ENCODE measurements around the gene TPK1.

TPK1 gene

DNA sequence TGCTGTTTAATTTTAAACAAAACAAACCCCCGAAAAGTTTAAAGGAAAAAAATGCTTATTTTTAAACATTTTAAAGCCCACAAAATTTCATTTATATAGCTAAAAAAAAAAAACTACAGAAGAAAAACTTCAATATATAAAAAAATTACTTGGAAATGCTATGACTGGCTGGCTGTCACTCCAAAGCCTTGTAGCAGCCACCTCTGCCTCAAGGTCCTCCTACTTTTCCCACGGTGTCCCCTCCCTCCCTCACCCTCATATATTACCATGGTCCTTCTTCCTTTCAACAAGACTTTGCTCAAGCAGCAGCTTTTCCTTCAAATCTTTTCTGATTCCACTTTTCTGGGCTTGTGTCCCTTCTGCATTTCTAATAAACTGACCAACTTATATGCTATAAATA, 122.0 kb downstream of the TPK1 start:
- no peak for DNase-seq

GRCh38 chr7:144710791-144711190, 125.1 kb downstream of the TPK1 start:
- DNase-seq, result no peak

- no peak for DNase-seq
Measured at GRCh38 chr7:144709066-144709465, 126.8 kb downstream of the TPK1 start.

GRCh38 chr7:144691240-144691639, 144.6 kb downstream of the TPK1 start:
- DNase-seq, result no peak

DNA sequence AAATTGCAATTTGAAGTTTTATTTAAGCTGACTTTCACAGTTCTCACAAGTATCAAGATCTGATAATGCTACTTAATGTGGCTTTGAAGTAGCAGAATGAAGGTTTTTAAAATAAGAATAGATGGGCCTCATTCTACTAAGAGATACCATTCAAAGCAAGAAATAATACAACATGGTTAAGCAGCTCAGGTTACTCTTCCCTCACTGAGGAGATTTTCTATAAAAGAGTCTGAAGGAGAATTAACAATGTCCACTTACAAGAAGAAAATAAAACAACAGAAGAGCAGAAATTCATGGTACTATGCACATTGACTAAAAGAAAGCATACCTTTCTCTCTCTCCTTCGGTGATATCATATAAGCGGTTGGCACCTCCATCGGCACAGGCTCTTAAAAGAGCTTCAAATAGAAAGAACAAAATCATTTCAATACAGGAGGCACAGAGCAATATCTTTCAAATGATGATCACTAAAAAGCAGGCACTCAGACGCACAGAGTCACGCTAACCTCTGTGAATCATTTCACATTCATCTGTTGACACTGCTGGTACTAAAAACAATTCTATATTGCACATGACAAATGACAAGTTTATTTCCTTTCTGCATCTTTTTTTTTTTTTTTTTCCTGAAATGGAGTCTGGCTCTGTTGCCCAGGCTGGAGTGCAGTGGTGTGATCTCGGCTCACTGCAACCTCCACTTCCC, 153.1 kb downstream of the TPK1 start:
- no peak for DNase-seq

DNA sequence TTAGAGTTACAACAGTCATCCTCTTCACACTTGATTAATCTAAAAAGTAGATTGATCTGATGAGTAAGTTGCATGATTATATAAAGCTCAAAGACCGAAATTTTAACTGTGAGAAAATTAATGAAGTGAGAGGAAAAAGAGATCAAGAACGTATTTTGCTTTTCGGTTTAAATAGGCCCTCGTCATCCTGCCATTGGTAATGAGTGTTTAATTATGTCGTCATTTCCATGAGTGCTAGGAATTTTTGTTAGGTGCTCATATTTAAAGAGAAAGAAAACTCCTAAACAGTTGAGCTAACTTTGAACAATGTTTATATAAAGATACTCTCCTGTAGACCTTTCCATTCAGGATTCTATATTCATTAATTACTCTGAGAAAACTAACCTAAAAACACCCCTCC, 159.4 kb downstream of the TPK1 start:
- no peak for DNase-seq

- DNase-seq, result no peak
Measured at GRCh38 chr7:144674550-144674949, 161.3 kb downstream of the TPK1 start.

- DNase-seq, result no peak
Measured at GRCh38 chr7:144672869-144673268, 163.0 kb downstream of the TPK1 start.

- DNase-seq, result no peak
Measured at GRCh38 chr7:144671429-144671828, 164.4 kb downstream of the TPK1 start.

DNA sequence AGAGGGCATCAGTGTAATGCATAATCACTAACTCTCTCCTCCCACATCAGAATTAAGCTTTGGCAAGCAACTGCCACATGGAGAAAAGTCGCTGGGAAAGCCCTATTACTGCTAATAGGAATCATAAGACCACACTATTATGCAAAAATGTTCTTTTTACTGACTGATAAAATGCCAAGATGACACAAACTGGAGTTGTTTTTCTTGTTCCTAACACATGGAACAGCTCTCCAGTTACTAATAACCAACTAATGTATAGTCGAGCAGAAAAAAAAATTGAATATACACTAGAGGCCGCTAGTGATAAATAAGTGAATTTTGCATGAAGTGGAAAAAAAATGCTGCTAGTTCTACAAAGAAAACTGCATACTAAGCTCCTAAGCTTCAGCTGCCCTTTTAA, 165.6 kb downstream of the TPK1 start:
- DNase-seq, result no peak

DNA sequence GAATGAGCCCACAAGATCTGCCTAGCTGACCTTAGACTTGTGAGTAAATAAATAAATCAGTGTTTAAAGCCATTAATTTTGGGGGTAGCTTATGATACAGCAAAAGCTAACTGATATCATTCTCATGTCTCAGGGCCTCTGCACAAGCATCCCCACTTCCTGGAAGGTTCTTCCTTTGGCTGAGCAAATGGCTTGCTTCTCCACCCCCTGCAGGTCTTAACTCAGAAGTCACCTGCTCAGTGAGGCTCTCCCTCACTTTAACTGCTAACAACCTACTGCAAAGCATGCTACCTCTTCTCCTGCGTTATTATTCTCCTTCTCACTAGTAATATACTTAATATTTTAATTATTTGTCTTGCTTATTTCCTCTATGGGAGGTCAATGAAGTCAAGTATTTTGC, 167.3 kb downstream of the TPK1 start:
- DNase-seq, result no peak

- DNase-seq, result no peak
Measured at GRCh38 chr7:144665689-144666381, 170.0 kb downstream of the TPK1 start.

- DNase-seq, result no peak
Measured at GRCh38 chr7:144659211-144659610, 176.6 kb downstream of the TPK1 start.

GRCh38 chr7:144656965-144657517, 178.8 kb downstream of the TPK1 start:
- no peak for DNase-seq

- no peak for DNase-seq
Measured at GRCh38 chr7:144653449-144653848, 182.4 kb downstream of the TPK1 start.

- DNase-seq, result no peak
Measured at GRCh38 chr7:144650439-144650838, 185.4 kb downstream of the TPK1 start.

- no peak for DNase-seq
Measured at GRCh38 chr7:144649120-144649519, 186.7 kb downstream of the TPK1 start.

- DNase-seq, result no peak
Measured at GRCh38 chr7:144641389-144642044, 194.3 kb downstream of the TPK1 start.

GRCh38 chr7:144632724-144633123, 203.1 kb downstream of the TPK1 start:
- DNase-seq, result no peak

DNA sequence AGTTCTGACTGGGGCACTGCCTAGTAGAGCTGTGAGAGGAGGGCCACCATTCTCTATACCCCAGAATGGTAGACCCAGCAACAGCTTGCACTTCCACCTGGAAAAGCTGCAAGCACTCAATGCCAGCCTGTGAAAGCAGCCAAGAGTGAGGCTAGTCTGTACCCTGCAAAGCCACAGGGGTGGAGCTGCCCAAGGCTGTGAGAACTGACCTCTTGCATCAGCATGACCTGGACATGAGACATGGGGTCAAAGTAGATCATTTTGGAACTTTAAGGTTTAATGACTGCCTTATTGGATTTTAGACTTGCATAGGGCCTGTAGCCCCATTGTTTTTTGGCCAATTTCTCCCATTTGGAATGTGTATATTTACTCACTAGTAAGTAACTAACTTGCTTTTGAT, 206.3 kb downstream of the TPK1 start:
- no peak for DNase-seq

GRCh38 chr7:144629011-144629410, 206.8 kb downstream of the TPK1 start:
- no peak for DNase-seq

- no peak for DNase-seq
Measured at GRCh38 chr7:144628176-144628575, 207.7 kb downstream of the TPK1 start.

DNA sequence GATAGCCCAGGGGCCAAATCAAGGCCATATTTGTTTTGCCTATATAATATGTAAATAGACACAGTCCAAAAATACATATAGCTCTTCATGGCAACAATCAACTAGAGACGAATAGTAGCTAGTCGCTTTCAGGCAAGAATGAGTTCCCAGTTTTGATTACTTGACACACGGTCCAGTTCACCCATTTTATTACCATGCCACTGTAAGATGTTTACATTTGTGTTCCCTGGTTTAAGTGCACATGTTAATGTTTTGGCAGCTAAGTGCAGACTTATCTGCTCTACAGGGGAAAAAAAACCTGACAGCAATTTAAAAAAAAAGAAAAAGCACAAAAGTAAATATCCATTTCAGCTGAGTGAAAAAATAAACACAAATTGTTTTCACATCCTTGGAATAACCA, 213.1 kb downstream of the TPK1 start:
- no peak for DNase-seq

- DNase-seq, result no peak
Measured at GRCh38 chr7:144606261-144606660, 229.6 kb downstream of the TPK1 start.
